ENCODE data around the gene C16orf54. TPM values are rescaled to one million over a fixed set of nuclear protein-coding genes. Genes with fewer than 3 reads are reported as not detected.

Gene C16orf54
- total and polyA plus RNA-seq, 4 donors: 0.38 to 2.4 (median 0.84) TPM

- Histone ChIP-seq H3K4me1 (ENCODE audit: control insufficient read depth in 4 of 4, insufficient read depth in 4 of 4, low read length in 3 of 4) (peaks cover 0 to 5% (median under 1%) of the 10 kb centered on the region in 4 donors), H3K4me3 (ENCODE audit: low read depth in 1 of 3, low read length in 3 of 3) (no peak overlapping the region), H3K27ac (ENCODE audit: low read depth in 1 of 2, low read length in 2 of 2) (no peak overlapping the region), H3K9me3 (ENCODE audit: control insufficient read depth in 4 of 4, low read length in 3 of 4) (no peaks in the 10 kb centered on the region), H3K9ac (ENCODE audit: low read depth in 1 of 2, low read length in 2 of 2) (no peak overlapping the region), H3K36me3 (ENCODE audit: control insufficient read depth in 4 of 4, insufficient read depth in 3 of 4, low read depth in 1 of 4, low read length in 3 of 4) (no peaks in the 10 kb centered on the region), H3K27me3 (ENCODE audit: control insufficient read depth in 4 of 4, insufficient read depth in 4 of 4, low read length in 3 of 4) (no peaks in the 10 kb centered on the region)
- 47% methylated on average over 1 of the region's 1 CpG for WGBS
- DNase-seq (ENCODE audit: low spot score): no peak
- TF ChIP-seq MAX (IDR thresholded peaks at IDR 0.05): no peak
These were observed 30.8 kb downstream of the C16orf54 start for GRCh38 chr16:29714972-29715371.

GRCh38 chr16:29714396-29714795 lies 31.4 kb downstream of the C16orf54 start:
- no peak overlapping the region for H3K27ac ChIP-seq (ENCODE audit: low read depth in 1 of 2, low read length in 2 of 2)
- 88% methylated on average over 2 of the region's 2 CpGs for WGBS
- H3K9me3 ChIP-seq (ENCODE audit: control insufficient read depth in 4 of 4, low read length in 3 of 4): no peaks in the 10 kb centered on the region
- no peaks in the 10 kb centered on the region for H3K36me3 ChIP-seq (ENCODE audit: control insufficient read depth in 4 of 4, insufficient read depth in 3 of 4, low read depth in 1 of 4, low read length in 3 of 4)
- peaks cover 0 to 5% (median under 1%) of the 10 kb centered on the region in 4 donors for H3K4me1 ChIP-seq (ENCODE audit: control insufficient read depth in 4 of 4, insufficient read depth in 4 of 4, low read length in 3 of 4)
- DNase-seq (ENCODE audit: low spot score): no peak
- TF ChIP-seq MAX (IDR thresholded peaks at IDR 0.05): no peak
- H3K9ac ChIP-seq (ENCODE audit: low read depth in 1 of 2, low read length in 2 of 2): no peak overlapping the region
- H3K4me3 ChIP-seq (ENCODE audit: low read depth in 1 of 3, low read length in 3 of 3): no peak overlapping the region
- no peaks in the 10 kb centered on the region for H3K27me3 ChIP-seq (ENCODE audit: control insufficient read depth in 4 of 4, insufficient read depth in 4 of 4, low read length in 3 of 4)

- WGBS: 65% methylated on average over 4 of the region's 4 CpGs
- Histone ChIP-seq H3K4me1 (ENCODE audit: control insufficient read depth in 4 of 4, insufficient read depth in 4 of 4, low read length in 3 of 4) (peaks cover 0 to 5% (median under 1%) of the 10 kb centered on the region in 4 donors), H3K36me3 (ENCODE audit: control insufficient read depth in 4 of 4, insufficient read depth in 3 of 4, low read depth in 1 of 4, low read length in 3 of 4) (no peaks in the 10 kb centered on the region), H3K4me3 (ENCODE audit: low read depth in 1 of 3, low read length in 3 of 3) (no peak overlapping the region), H3K9ac (ENCODE audit: low read depth in 1 of 2, low read length in 2 of 2) (no peak overlapping the region), H3K9me3 (ENCODE audit: control insufficient read depth in 4 of 4, low read length in 3 of 4) (no peaks in the 10 kb centered on the region), H3K27me3 (ENCODE audit: control insufficient read depth in 4 of 4, insufficient read depth in 4 of 4, low read length in 3 of 4) (no peaks in the 10 kb centered on the region), H3K27ac (ENCODE audit: low read depth in 1 of 2, low read length in 2 of 2) (no peak overlapping the region)
- DNase-seq (ENCODE audit: low spot score): no peak
- TF ChIP-seq JUND (IDR thresholded peaks at IDR 0.05): no peak
- no peak for TF ChIP-seq YY1 (IDR thresholded peaks at IDR 0.05)
- TF ChIP-seq CTCF (IDR thresholded peaks at IDR 0.05; ENCODE audit: low read depth, low read length, missing input control): no peak
- no peak for TF ChIP-seq GABPA (IDR thresholded peaks at IDR 0.05 in 1 of 2, conservative IDR thresholded peaks at IDR 0.05 in 1 of 2)
- TF ChIP-seq HNF4G (IDR thresholded peaks at IDR 0.05): no peak
These were observed 33.0 kb downstream of the C16orf54 start for GRCh38 chr16:29712809-29713208.

GRCh38 chr16:29710227-29711219 lies 35.3 kb downstream of the C16orf54 start:
- Histone ChIP-seq H3K9me3 (ENCODE audit: control insufficient read depth in 4 of 4, low read length in 3 of 4) (no peaks in the 10 kb centered on the region), H3K27ac (ENCODE audit: low read depth in 1 of 2, low read length in 2 of 2) (no peak overlapping the region)
- 47% methylated on average over 17 of the region's 17 CpGs for WGBS

More at GRCh38 chr16:29710227-29711219, 35.3 kb downstream of the C16orf54 start:
- peaks cover 0 to 5% (median under 1%) of the 10 kb centered on the region in 4 donors for H3K4me1 ChIP-seq (ENCODE audit: control insufficient read depth in 4 of 4, insufficient read depth in 4 of 4, low read length in 3 of 4)
- no peaks in the 10 kb centered on the region for H3K36me3 ChIP-seq (ENCODE audit: control insufficient read depth in 4 of 4, insufficient read depth in 3 of 4, low read depth in 1 of 4, low read length in 3 of 4)
- no peak overlapping the region for H3K9ac ChIP-seq (ENCODE audit: low read depth in 1 of 2, low read length in 2 of 2)
- TF ChIP-seq FOXA1 (IDR thresholded peaks at IDR 0.05) (no peak), CTCF (IDR thresholded peaks at IDR 0.05; ENCODE audit: low read depth, low read length, missing input control) (peak; percentile 62), GABPA (IDR thresholded peaks at IDR 0.05 in 1 of 2, conservative IDR thresholded peaks at IDR 0.05 in 1 of 2) (no peak), MAX (IDR thresholded peaks at IDR 0.05) (peak; percentile 57), REST (IDR thresholded peaks at IDR 0.05) (no peak), RAD21 (IDR thresholded peaks at IDR 0.05) (peak; percentile 72 to 77)
- no peak overlapping the region for H3K4me3 ChIP-seq (ENCODE audit: low read depth in 1 of 3, low read length in 3 of 3)
- no peaks in the 10 kb centered on the region for H3K27me3 ChIP-seq (ENCODE audit: control insufficient read depth in 4 of 4, insufficient read depth in 4 of 4, low read length in 3 of 4)
- no peak for DNase-seq (ENCODE audit: low spot score)
